SK-N-MC (cell line): ENCODE measurements around the gene CFAP20DC.

Source experiments
- EZH2 ChIP-seq: fragments of 200-600 bp; sonication (generic); IDR thresholded peaks from one replicate; pipeline ENCODE4 v1.6.1; 2017; ENCODE audit warnings: antibody characterized with exemption
- FOXP2 ChIP-seq: optimal IDR thresholded peaks from 2 replicates; pipeline ENCODE3; 2011; ENCODE audit warnings: mild to moderate bottlenecking, moderate library complexity; ENCODE audit not compliant: insufficient read depth; ENCODE audit errors: extremely low read length, control extremely low read depth
- POLR2AphosphoS5 ChIP-seq: IDR thresholded peaks from 2 replicates; pipeline ENCODE4 v1.6.1; 2012; ENCODE audit warnings: mild to moderate bottlenecking, low read depth, low read length, borderline replicate concordance

- no peak for TF ChIP-seq EZH2
- TF ChIP-seq POLR2AphosphoS5 = no peak
- TF ChIP-seq FOXP2 = no peak
Measured at GRCh38 chr3:58706395-58707167, 343.2 kb downstream of the CFAP20DC start.
